ENCODE data around the gene TRMT112. TPM values are rescaled to one million over a fixed set of nuclear protein-coding genes. Genes with fewer than 3 reads are reported as not detected.

TRMT112 gene
- total and polyA plus RNA-seq, 2 of the 4 experiments (the other 2 are of a cell fraction): 173 to 202 TPM

- WGBS, 2 experiments (ENCODE audit: extremely low coverage in 2 of 2, insufficient read length in 1 of 2): no CpG with 5 or more reads among the region's 11 CpGs
- dilution Hi-C loops (cut with HindIII; ENCODE audit: low sequenced_read_pairs, unreplicated experiment): no loop called here
- peak overlapping the region; percentile 75; the same call in 1 of the 2 replicates for H3K4ac ChIP-seq (ENCODE audit: low read depth, low read length)
- TF ChIP-seq RAD21 (IDR thresholded peaks at IDR 0.05; ENCODE audit: low read length) (no peak), MAFK (IDR thresholded peaks at IDR 0.05; ENCODE audit: low read depth, low read length) (no peak), USF2 (IDR thresholded peaks at IDR 0.05; ENCODE audit: low read depth, low read length) (no peak), POLR2A (IDR thresholded peaks at IDR 0.05; ENCODE audit: low read depth, low read length) (no peak), NFE2L2 (IDR thresholded peaks at IDR 0.05; ENCODE audit: low read depth, low read length) (no peak), SMC3 (IDR thresholded peaks at IDR 0.05; ENCODE audit: low read depth, low read length) (no peak), MXI1 (IDR thresholded peaks at IDR 0.05; ENCODE audit: borderline replicate concordance, low read depth, low read length) (no peak), RFX5 (IDR thresholded peaks at IDR 0.05; ENCODE audit: low read depth, low read length) (no peak), CEBPB (IDR thresholded peaks at IDR 0.05; ENCODE audit: low read depth, low read length) (no peak), BHLHE40 (IDR thresholded peaks at IDR 0.05; ENCODE audit: low read depth, low read length) (no peak), MAZ (IDR thresholded peaks at IDR 0.05; ENCODE audit: borderline replicate concordance, low read depth, low read length) (no peak), CTCF (conservative IDR thresholded peaks at IDR 0.05; ENCODE audit: low read depth, low read length) (no peak), CHD1 (IDR thresholded peaks at IDR 0.05; ENCODE audit: low read depth, low read length) (no peak), ELK1 (IDR thresholded peaks at IDR 0.05; ENCODE audit: borderline replicate concordance, low read depth, low read length) (no peak)
These were observed 7.5 kb upstream of the TRMT112 start for GRCh38 chr11:64324692-64325469.

More at GRCh38 chr11:64324692-64325469, 7.5 kb upstream of the TRMT112 start:
- in situ Hi-C loops (cut with MboI; ENCODE audit: low sequenced_read_pairs) (no loop called here), intact Hi-C loops (cut with micrococcal nuclease) (no loop called here)
- no peak overlapping the region; the same call in 2 of the 3 replicates for H2BK15ac ChIP-seq (ENCODE audit: low read depth, low read length)
- BruUV-seq (replicated peaks): no TSS peak
- no peak overlapping the region for H3K18ac ChIP-seq (ENCODE audit: low read depth, low read length)
- H2BK120ac ChIP-seq (ENCODE audit: low read depth, low read length): no peak overlapping the region
- H3K36me3 ChIP-seq (ENCODE audit: control insufficient read depth, insufficient read depth, low read length): peaks cover 19% of the 10 kb centered on the region
- H3K14ac ChIP-seq (replicated peaks; ENCODE audit: low read depth, low read length): 0 out of 2 replicates have a peak overlapping the region, but pooled peaks have one; percentile 78
- POLR2A ChIA-PET (ENCODE audit: unreplicated experiment): interaction anchor here (0.6 kb wide), 1 partner anchor 432 kb away, joined by 6 read pairs; no protein-coding TSS in a partner anchor
- DNase-seq: no peak
- no peak overlapping the region for H3K4me3 ChIP-seq (ENCODE audit: insufficient read depth, low read depth, low read length)
- CTCF ChIA-PET: interaction anchor here (0.8 to 1.5 kb wide), 3 partner anchors 9 to 30 kb away, joined by 3 to 5 read pairs (median 5); no protein-coding TSS in a partner anchor
- no peak overlapping the region for H2BK20ac ChIP-seq (ENCODE audit: low read depth, low read length)
- H3K27me3 ChIP-seq (ENCODE audit: control insufficient read depth, insufficient read depth, low read length): no peaks in the 10 kb centered on the region; the same call in 1 of the 2 replicates
- H3K9me3 ChIP-seq (ENCODE audit: control insufficient read depth, insufficient read depth, low read length): 0 out of 2 replicates have a peak, but pooled peaks cover 2% of the 10 kb centered on the region
- no peak overlapping the region for H4K5ac ChIP-seq (ENCODE audit: low read depth, low read length)
- H3K56ac ChIP-seq (ENCODE audit: extremely low read depth, insufficient read depth, low read length): no peak overlapping the region
- H3K4me2 ChIP-seq (ENCODE audit: low read depth, low read length): no peak overlapping the region
- no peak overlapping the region for H4K91ac ChIP-seq (ENCODE audit: insufficient read depth, low read depth, low read length)
- no peaks in the 10 kb centered on the region; the same call in 1 of the 2 replicates for H4K20me1 ChIP-seq (ENCODE audit: insufficient read depth, low read length)
- H2AK5ac ChIP-seq (ENCODE audit: low read depth, low read length): no peak overlapping the region
- H2AFZ ChIP-seq (replicated peaks; ENCODE audit: low read length, poor library complexity): no peak overlapping the region
- H2BK5ac ChIP-seq (ENCODE audit: low read depth, low read length, poor library complexity, severe bottlenecking): no peak overlapping the region
- 0 out of 2 replicates have a peak, but pooled peaks cover 3% of the 10 kb centered on the region for H3K9me1 ChIP-seq (ENCODE audit: insufficient read depth, low read length)
- H3K23ac ChIP-seq (ENCODE audit: low read depth, low read length): no peak overlapping the region
- H3K9ac ChIP-seq (ENCODE audit: low read depth, low read length): no peak overlapping the region
- H2AK9ac ChIP-seq (replicated peaks; ENCODE audit: low read depth, low read length, poor library complexity): no peak overlapping the region
- H3K4me1 ChIP-seq (ENCODE audit: control insufficient read depth, insufficient read depth, low read length): peaks cover 4% of the 10 kb centered on the region
- peaks cover 0 to 8% of the 10 kb centered on the region in 2 experiments; a peak in 2 of 4 replicates for H3K79me1 ChIP-seq (ENCODE audit: low read depth in 1 of 2, low read length in 2 of 2)
- H4K8ac ChIP-seq (ENCODE audit: low read depth in 2 of 2, low read length in 2 of 2): no peak overlapping the region; a peak in 1 of 4 replicates
- peak; percentile 63 for ATAC-seq (ENCODE audit: low read depth)
- H3K27ac ChIP-seq (ENCODE audit: insufficient read depth, low read length): peak overlapping the region; percentile 49; the same call in 1 of the 2 replicates

Data from IMR-90 (cell line).